Activated CD4-positive, alpha-beta T cell treated with anti-CD3 and anti-CD28 coated beads, Interleukin-10, Interleukin-2, amounts not matched to agents 100 ng/mL and 50 ng/mL, durations not matched to agents 16 hours and 8 hours (primary cell): Measurements from ENCODE around the gene KIAA0513.

Source experiments
- DNase-seq: peaks from one replicate; pipeline ENCODE4 v3.0.0-alpha.2; 2020

Gene KIAA0513

DNA sequence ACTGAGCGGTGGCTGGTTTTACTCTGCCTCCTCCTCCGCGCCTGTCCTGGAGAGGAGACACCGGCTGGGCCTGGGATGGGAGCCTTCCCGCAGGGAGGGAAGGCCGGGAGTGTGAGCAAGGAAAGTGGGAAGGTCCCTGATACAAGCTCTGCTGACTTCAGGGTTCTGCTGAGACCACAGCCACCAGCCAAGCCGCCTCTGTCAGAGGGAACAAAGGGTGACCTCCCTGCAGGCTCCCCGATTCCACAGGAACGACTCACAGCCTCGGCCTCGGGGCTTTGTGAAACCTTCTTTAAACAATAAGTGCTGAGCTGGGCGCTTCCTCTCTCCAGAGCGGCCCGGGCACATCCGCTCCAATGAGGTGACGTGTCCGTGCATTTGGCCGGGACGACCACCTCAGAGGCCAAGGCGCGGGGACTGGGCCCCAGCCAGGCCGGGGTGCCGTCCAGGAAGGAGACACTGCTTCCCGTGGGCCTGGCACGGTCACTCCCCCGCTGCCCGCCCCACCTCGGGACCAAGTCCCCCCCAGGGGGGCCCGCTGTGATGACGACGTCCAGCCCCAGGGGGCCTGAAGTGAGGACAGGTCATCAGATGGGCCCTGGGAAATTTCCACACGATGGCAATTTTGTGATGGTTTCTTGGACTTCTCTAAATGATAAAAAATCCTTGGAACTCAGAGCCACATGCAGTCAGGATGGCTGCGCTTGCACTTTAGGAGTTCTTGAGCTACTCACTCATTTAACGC is 96.5 kb downstream of the KIAA0513 start:
- no peak for DNase-seq

DNA sequence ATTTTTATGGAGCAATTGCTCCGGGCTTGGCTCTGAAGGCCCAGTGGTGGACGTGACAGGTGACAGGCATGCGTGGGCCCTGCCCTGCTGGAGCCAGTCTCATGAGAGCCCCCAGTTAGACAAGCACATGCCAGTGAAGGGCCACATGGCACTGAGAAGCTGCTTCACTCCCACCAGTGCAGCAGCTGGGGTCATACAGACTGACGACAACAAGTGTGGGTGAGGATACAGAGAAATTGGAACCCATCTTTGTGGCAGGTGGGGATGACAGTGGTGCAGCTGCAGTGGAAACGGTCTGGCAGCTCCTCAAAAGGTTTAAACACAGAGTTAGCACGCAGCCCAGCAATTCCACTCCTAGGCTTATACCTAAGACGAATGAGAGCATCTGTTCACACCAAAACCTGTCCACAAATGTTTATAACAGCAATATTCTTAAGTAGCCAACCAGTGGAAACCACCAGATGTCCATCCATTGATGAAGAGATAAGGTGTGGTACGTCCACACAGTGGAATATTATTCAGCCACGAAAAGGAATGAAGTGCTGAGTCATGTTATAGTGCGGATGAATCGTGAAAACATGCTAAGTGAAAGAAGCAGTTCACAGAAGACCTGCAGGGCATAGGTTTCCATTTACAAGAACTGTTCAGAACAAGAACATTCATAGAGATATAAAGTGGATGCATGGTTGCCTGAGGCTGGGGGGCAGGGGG is 97.2 kb downstream of the KIAA0513 start:
- DNase-seq, result no peak

GRCh38 chr16:85125570-85126393 is 98.2 kb downstream of the KIAA0513 start:
- no peak for DNase-seq

GRCh38 chr16:85126394-85126704 is 98.8 kb downstream of the KIAA0513 start:
- no peak for DNase-seq

- DNase-seq, result no peak
Observed at GRCh38 chr16:85126705-85127378, 99.2 kb downstream of the KIAA0513 start.

DNA sequence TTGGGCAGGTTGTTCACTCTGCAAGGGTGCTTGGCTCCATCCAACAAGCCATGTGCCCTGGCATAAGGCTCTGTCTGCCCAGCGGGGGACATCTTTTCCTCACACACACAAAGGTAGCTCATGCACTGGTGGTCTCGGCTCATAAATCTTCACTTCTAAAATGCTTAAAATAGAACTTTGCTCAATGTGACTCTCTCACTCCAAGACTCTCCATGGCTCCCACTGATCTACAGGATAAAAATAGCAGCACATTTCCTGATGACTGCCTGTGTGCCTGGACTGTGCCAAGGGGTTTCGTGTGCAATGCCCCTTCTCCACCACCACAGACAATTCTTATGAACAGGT is 99.8 kb downstream of the KIAA0513 start:
- DNase-seq, result no peak

DNA sequence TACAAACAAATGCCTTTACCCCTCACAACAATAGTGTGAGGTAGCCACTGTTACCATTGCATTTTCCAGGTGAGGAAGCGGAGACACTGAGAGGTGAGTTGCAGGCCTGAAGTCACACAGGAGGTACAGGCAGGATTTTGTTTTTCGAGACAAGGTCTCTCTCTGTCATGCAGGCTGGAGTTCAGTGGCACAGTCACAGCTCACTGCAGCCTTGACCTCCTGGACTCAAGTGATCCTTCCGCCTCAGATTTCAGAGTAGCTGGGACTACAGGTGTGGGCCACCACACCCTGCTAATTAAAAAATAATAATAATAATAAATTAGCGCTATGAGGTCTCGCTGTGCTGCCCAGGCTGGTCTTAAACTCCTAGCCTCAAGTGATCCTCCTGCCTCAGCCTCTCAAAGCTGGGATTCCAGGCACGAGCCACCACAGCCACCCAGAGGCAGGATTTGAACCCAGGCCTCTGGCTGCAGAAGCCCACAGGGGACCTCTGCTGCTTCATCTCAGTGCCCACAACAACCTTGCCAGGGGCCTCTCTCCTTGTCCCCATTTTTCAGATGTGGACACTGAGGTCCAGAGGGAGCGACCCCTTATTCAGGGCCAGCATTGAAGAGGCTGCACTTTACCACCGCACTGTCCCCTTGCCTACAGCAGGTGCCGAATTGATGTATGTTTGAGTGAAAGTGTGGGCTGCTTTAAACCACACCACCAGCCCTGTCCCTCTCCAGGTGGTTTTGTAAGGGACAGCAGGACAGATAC is 100.7 kb downstream of the KIAA0513 start:
- no peak for DNase-seq

DNA sequence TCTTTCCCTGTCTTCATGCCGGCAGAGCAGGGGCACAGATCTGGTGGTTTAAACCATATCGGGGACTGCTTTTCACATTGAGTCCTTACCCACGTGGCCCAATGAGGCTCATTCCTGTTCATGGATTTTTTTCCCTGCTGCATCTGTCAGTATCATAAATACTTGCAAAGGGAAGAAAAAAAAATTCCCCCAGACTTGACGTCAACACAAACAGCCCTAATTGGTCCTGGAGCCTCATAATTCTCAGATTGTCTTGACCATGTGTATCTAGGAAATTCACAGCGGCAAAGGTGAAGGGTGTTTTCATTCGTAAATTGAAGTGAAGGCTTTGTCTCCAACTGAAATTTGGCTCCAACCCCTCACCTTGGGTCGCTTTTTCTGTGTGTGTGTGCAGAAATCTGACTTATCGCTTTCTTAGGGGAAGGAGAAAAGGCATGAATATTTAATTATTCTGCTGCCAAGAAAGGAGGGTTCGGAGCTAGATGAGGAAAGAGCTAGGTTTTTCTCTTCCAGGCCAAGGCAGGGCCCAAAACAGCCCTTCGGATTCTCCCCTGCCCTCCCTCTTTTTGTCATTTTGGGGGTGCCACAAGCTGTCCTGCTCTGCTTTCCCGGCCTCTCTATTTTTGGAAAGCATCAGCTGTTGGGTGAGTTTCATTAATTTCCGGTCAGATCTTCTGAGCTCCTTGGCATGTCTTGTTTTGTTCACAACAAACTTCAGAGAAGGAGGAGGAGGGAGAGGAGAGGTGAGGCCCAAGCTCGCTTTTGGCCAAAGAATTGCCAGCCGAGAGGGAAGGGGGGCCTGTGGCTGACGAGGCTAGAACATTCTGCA is 102.5 kb downstream of the KIAA0513 start:
- no peak for DNase-seq

DNA sequence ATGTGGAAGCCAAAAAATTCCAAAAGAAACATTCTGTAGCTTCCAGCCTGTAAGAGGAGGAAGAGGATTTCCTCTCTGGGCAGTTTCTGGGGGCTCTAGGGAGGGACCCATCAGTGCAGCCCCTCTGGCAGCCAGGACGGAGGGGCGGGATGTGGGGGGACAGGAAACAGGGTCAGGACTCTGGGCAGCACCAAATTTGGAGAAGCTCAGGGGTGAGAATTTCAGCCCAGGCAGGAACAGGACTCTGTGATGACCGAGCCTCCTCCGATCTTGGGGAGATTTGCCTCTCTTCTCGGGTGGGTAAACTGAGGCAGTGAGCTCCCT is 103.1 kb downstream of the KIAA0513 start:
- DNase-seq, result no peak

DNA sequence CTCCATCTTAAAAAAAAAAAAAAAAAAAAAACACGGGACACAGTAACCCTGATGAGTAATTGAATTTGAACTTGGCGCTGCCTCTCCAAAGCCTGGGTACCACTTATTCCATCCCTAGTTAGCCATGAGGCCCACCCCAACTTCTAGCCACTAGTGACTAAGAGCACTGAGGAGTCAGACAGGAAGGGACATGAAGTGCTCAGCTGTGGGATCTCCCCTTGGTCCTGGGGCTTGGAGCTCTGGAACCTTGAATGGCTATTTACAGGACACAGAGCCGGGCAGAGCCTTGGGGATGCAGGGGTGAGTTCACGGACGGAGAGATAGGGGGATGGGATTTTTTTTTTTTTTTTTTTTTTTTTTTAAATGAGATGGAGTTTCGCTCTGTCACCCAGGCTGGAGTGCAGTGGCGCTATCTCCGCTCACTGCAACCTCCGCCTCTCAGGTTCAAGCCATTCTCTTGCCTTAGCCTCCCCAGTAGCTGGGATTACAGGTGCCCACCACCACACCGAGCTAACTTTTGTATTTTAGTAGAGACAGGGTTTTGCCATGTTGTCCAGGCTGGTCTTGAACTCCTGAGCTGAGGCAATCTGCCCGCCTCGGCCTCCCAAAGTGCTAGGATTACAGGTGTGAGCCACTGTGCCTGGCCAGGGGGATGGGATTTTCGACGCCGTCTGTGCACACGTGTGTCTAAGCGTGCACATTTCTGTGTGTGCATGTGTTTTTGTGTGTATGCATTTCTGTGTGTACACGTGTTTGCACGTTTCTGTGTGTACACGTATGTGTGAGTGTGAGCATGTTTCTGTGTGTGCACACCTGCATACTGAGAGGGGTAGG is 105.1 kb downstream of the KIAA0513 start:
- DNase-seq, result no peak

DNA sequence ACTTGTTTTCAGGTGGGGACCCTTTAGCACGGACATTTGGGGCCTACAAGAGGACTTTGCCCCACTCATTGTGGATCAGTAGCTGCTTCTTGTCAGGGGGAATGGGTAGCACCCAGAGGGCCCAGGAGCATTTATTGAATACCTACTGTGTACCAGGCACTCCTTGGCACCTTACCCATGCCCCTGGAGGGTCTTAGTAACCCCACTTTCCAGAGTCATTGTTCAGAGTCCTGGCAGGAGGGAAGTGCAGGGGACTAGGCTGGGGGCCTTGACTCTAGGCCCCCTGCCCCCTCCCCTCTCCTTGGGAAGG is 105.7 kb downstream of the KIAA0513 start:
- DNase-seq, result no peak

- DNase-seq, result no peak
Observed at GRCh38 chr16:85134076-85134788, 106.6 kb downstream of the KIAA0513 start.

DNA sequence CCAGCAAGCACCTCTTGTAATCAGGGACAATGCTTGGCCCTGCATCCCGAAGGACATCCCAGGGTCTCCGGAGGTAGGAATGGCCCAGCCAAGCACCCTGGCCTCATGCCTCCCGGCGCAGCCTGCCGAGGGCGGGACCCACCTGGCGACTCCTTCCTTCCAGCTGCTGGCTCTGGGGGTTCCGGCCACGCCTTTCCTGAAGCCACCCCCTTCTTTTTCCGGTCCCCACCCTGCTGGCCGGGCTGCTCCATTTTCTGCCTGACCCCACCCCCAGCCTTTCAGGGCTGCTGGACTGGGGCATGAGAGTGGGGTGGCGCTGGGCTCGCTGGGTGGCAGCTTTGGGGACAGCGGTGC is 107.2 kb downstream of the KIAA0513 start:
- no peak for DNase-seq

DNA sequence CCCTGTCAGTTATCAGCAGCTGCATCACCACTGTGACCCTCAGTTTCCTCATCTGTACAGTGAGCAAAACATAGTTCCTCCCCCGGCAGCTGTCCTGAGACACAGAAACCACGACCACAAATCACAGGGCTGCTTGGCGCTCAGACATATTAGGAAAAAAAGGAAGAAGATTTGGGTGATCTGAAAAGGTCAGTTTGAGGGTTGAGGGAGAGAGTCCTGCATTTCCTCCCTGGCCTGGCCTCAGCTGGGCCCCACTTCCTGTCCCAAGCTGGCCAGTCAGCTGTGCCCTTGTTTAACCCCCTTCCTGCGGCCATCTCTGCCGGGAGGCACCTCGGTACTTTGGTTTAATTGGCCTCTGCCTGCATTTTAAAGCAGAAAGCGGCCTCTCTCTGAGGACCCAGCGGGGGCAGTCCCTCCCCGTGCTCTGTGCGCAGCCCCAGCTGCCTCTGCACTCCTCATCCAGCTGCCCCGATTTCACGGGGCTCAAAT is 108.7 kb downstream of the KIAA0513 start:
- DNase-seq, result no peak

- DNase-seq, result no peak
Observed at GRCh38 chr16:85136702-85137322, 109.2 kb downstream of the KIAA0513 start.

- DNase-seq, result no peak
Observed at GRCh38 chr16:85137323-85138072, 109.9 kb downstream of the KIAA0513 start.

DNA sequence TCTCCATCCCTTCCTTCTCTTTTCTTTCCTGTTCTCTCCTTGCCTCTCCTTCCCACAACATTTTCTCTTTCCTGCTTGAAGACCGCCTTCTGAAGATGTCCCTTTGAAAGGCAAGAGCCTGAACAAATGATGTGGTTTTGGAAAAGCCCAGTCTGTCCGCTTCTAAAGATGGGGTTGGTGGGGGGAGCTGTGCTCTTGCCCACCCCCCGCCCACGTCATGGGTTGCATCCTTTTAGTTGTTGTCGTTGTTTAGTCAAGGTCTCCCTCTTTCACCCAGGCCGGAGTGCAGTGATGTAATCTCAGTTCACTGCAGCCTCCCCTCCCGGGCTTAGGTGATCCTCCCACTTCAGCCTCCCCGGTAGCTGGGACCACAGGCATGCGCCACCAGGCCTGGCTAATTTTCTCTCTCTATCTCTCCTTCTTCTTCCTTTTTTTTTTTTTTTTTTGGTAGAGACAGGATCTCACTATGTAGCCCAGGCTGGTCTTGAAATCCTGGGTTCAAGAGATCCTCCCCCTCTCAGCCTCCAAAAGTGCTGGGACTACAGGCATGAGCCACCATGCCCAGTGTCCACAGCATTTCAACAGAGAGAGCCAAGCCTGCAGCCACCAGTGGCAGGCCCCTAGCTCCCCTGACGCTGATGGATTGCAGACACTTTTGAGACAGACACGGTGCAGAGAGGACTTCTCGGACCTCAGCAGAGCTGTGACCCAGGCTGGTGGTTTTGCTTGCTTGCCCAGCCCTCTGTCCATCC is 110.7 kb downstream of the KIAA0513 start:
- no peak for DNase-seq
